Stimulated activated CD4-positive, alpha-beta T cell treated with anti-CD3 and anti-CD28 coated beads, Interleukin-12 subunit alpha, Interleukin-12 subunit beta, amount 100 ng/mL, for 4 hours (primary cell): Measurements from ENCODE around the gene NCAM1.

Experiments
- DNase-seq: peaks from one replicate; pipeline ENCODE4 v3.0.0-alpha.2; 2020

Gene NCAM1

DNA sequence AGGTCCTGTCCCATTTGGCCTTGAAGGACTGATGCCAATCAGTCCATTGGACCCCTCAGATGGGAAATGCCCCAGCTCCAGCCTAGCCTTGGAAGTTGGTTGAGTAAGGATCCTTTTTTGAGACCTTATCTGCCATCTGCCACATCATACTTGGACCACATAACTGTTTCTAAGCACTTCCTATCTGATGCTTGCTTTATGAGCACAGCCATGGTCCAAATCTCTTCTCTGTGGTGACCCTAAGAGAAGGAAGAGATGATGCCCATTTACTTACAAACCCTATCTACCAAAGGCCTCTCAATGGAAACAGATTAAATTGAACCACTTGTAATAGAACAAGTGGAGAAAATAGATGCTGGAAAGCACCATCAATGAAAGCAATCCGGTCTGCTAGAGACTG is 299.3 kb downstream of the NCAM1 start:
- DNase-seq = no peak

DNA sequence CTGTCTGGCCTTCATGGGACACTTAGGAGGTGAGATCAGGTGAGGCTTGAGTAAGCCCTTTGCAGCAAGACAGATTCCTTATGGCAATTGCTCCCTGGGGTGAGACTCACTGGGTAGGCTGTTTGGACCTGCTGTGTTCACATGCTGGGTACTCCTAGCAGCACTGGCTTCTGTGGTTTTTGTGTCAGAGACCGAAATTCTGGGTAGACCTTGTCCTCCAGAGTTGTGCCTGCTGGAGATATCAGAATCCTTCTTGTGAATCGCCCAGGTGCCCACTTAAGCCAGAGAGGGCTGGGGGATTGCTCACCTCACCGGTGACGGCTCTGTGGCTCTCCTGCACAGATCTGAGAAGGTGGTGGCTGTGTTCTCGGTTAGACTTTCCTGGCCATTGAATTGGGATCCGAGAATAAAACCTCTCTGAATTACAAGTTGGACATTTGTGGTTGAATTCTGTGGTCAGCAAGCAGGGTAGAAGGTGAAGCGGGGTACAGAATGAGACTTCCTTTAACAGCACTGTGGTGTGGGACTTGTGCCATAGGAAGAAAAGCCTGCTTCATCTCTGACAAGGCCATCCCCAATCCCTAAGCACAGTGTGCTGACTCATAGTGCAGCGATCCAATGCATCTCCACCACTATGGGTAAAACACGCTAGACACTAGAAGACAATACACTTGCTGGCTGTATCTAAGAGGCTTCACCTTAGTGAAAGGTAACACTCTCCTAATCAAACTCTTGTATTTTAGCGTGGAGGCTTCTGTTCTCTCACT is 300.7 kb downstream of the NCAM1 start:
- no peak for DNase-seq

DNA sequence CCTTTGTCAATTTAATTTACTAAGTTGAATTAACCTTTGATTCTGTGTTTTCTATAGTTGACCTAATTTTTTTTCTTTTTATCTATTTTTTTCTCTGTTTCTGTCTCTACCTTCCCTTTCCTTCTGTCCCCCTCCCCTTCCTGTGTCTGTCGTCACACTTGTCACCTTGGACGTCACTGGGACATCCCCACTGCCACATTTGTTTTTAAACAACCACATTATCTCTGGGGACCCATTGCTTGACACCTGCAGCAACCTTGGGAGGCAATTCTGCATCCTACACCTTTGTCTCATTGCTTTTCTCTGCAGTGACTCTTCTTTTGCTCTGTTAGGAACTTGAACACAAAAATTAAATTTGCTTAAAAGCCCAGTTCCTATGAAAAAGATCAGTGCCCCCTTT is 301.4 kb downstream of the NCAM1 start:
- no peak for DNase-seq

DNA sequence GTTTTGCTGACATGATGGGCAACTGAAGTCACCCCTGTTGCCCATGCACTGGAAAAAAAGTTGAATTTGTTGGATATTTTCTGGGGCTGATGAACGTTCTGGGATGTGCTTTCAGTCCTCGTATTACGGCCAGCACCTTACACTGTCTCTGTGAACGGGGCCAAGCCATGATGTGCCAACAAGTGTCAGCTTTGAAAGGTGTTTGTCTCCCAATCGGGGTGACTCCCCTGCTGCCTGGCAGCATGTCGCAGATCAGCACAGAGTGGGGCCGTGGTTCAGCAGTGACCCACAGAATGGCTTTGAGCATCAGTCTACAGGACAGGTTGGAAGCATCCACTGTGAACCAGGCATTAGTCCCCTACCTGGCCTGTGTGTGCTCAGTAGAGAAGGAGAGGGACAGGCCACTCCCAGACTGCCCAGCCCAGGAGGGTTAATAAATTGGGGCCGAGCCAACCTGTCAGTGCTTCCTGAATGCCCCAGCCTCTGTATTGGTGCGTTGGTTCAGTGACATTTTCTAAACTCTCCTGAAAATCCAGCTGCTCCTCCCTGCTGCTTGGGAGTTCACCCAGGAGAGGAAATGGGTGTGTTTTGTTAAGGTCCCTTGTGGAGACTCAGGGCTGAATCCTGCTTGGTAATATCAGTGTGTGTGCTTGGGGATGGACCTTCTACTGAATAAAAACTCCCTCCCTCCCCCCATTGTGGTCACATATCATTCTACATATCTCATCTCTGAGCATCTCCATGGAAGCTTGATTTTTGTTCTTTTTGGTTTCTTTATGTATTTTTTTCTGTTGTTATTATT is 302.4 kb downstream of the NCAM1 start:
- no peak for DNase-seq

DNA sequence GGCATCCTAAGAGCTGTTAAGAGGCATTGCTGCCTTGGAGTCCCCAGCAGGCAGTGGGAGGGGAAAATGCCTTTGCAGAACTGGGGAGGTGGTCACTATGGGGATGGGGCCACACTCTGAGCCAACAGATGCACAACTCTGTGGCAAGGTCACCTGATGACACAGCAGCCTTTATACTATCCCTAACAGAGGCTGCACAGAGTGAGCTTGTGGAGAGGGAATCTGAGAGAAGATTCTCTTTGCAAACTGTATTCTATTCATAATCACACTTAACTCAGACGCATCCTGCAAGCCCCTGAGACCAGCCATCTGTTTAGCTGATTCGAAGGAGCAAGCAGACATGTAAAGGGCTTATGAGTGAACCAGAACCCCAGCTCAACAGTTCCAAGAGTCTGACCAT is 304.1 kb downstream of the NCAM1 start:
- no peak for DNase-seq

DNA sequence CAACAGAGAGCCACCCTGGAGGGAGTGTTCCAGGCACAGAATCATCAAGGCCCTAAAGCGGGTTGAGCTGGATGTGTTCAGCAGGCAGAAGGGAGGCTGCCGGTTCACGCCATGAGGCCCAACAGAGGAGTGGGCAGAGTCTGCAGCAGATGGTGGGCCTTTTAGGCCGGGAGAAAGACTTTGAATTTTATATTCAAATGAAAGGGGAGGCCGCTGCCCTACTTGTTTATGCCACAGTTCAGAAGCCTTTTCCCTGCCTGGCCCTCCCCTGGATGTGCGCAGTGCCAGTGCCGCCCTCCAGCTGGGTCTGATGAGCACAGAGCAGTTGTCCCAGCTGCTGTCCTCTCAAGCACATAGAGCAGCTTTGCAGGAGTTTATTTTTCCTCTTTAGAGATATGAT is 306.3 kb downstream of the NCAM1 start:
- DNase-seq = no peak

DNA sequence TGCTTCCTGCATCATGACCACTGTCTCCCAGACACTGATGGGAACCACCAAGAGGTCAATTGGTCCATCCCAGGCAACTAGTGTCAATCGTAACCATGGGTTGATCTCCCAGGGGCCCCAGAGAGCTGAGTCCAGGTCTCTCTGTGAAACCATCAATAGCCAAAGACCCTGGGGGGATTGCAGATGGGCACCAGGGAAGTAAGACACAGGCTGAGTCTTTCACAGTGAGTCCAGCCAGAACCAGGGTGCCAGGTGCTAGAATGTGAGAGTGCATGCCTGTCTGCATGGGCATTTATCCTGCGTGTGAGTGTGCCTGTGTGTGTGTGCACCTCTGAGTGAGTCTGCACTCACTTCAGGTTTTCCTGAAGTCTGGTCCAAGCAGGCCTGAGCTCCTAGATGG is 307.9 kb downstream of the NCAM1 start:
- DNase-seq = no peak

DNA sequence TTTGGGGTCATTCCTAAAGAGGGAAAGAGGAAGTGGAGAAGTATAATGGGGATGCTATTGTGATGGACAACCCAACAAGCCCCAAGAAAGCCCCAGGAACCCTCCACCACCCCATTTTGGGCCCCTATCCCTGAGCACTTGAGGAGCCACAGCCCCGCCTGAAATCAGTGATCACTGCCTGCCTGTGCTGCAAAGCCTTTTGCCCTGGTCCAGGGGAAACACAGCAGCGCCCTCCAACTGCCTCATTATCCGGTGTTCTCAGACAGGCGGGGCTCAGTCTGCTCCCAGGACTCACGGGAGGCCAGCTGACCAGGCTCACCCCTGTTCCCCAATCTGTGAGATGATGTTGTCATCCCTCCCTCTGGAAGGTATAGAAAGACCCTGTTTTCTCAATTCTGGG is 308.4 kb downstream of the NCAM1 start:
- DNase-seq = no peak

DNA sequence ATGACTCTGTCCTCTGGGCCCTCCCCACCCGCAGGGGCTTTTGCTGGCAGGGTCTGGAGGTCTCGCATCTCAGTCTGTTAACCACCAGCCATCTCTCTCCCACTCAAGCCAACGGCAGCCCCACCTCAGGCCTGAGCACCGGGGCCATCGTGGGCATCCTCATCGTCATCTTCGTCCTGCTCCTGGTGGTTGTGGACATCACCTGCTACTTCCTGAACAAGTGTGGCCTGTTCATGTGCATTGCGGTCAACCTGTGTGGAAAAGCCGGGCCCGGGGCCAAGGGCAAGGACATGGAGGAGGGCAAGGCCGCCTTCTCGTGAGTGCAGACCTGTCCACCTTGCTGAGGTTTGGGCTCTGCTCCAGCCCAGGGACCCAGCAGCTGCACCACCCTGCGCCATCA is 308.9 kb downstream of the NCAM1 start:
- DNase-seq = no peak

DNA sequence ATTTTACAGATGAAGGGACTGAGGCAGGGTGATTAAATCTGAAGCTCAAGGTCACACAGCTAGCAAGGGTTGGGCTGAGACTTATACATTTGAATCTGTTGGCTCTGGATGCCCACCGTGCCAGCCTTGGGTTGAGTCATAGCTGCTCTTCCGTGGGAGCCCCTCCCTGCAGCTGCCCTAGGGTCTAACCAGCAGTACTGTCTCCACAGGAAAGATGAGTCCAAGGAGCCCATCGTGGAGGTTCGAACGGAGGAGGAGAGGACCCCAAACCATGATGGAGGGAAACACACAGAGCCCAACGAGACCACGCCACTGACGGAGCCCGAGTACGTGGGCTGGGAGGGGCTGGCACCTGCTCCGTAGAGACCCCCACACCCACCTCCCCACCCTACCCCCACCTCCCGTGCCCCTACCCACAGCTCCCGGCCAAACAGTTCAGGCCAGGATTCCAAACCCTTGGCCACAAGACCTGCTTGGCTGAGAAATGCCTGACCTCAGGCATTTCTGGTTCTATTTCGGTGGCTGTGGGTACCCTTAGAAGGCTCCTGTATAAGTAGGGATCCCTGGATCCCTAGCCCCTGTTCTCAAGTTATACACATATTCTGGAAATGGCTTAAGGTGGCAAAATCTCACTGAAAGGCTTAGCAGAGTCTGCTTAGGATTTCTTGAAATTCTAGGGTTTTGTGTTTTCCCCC is 310.5 kb downstream of the NCAM1 start:
- no peak for DNase-seq

DNA sequence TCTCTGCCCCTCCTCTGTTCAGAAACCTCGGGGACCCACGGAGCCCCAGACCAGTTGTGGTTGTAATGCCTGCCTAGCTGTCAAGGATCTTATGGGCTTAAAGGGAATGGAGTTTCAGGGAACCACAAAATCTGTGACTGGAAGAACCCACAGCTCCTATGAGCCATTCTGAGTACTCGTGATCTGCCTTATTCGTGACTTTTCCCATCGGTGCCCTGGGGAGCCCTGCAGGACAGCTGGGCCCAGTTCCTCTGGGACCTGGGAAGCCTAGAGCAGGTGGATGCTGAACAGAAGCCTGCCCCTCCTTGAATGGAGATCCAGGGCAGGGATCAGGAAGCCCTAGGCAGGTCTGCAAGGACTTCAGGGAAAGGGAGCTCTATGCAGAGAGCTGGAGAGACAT is 311.1 kb downstream of the NCAM1 start:
- DNase-seq = no peak

DNA sequence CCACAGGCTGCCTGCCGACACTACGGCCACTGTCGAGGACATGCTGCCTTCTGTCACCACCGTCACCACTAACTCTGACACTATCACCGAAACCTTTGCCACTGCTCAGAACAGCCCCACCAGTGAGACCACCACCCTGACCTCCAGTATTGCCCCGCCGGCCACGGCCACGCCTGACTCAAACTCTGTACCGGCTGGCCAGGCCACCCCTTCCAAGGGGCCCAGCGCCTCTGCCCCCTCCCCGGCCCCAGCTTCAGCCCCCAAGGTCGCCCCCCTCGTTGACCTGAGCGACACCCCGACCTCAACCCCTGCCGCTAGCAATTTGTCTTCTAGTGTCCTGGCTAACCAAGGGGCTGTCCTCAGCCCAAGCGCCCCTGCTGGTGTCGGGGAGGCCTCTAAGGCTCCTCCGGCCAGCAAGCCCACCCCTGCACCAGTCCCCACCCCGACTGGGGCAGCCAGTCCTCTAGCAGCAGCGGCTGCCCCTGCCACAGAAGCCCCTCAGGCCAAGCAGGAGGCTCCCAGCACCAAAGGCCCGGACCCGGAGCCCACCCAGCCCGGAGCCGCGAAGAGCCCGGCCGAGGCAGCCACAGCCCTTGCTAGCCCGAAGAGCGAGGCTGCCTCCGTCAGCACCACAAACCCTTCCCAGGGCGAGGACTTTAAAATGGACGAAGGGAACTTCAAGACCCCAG is 311.9 kb downstream of the NCAM1 start:
- no peak for DNase-seq

DNA sequence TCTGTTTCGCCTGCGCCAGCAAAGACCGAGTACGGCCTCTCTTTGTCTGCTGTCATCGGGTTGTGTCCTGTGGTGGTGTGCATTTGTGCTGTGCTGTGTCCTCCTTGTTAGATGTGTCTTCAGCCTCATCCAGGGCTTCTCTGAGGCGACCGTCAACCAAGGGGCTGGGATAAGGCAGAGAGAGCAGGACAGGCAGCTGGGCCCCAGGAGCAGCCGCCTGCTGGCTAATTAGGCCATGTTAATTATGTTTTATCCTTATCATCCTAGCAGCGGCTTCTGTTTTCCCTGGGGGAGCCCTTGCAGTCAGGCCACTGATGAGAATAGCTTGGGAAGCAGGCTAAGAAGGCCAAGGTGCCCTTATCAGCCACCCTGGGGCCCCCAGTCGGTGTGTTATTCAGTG is 312.5 kb downstream of the NCAM1 start:
- DNase-seq = no peak

DNA sequence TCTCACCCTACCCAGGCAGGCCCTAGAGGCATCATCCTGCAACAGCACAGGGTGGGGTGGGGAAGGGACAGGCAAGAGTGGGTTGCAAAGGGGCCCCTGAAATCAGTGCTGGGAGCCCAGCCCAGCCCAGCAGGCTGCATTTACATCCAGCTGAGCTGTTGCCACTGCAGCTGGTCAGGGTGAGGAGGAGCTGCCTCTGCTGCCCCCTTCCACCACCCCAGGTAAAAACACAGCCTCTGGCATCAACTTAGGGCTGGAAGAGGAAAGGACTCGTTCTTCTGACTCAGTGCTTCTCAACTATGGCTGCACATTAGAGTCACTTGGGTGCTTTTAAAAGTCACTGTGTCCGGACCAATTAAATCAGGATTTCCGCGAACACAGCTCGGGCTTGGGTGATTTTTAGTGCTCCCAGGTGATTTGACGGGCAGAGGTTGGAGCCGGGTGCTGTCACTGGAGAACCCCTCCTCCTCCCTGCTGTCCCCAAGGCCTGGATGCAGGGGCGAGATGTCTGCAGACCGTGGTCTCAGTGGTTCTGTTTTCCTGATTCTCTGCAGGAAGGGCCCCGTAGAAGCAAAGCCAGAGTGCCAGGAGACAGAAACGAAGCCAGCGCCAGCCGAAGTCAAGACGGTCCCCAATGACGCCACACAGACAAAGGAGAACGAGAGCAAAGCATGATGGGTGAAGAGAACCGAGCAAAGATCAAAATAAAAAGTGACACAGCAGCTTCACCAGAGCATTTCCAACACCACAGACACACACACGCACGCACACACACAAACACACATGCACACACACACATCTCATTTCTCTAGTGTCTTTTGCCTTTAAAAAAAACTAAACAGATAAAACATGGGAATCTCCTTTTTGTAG is 313.7 kb downstream of the NCAM1 start:
- DNase-seq = no peak

DNA sequence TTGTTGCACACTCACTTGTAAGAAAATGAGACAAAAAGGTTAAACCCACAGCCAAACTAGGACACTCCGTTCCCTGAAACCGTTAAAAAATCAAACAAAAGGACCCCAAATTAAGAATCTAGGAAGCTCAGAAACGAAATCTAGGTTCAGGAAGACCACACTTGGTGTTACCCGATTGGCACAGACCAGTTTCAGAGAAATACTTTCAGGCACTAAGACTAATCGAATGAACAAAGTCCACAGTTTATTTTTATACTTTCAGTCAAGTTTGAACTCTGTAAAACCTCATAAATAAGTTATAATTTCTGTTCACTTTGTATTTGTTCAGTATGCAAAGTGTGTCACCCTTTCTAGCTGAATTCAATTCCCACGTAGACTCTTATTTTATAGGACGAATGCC is 314.4 kb downstream of the NCAM1 start:
- DNase-seq = no peak

DNA sequence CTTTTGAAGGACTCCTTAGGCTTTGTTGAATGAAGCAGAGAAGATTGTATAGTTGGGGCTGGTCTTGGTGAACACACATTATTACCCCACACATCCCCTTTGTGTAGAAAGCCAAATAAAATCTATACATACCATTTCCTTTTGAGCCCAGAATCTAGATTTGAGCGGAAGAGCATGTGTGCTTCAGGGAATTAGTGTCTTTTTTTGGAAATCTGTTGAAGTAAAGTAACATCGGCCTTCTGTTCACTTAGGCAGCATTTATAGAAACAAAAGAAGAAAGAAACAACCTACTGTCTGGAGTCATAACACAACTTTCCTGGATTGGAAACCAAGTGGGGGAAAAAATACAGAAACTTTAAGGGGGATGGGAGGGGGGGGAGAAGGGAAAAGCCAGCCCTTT is 315.2 kb downstream of the NCAM1 start:
- DNase-seq = no peak

DNA sequence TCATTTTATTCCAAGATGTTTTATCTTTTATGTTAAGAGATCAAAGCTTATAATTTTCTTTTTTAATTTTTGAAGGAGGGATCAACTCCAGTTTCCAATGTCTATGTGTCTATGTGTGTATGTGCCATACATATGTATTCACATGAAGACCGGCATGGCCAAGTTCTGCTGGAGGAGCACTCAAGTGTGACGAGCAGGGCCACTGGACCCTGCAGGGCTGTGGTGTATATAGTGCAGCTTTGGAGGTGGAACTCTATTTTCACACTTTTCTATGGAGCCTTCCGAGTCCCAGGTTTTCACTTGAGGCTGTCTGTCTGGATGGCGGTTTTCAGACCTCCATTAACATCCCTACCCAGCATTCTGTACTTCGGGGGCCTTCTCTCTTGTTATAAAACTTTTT is 316.7 kb downstream of the NCAM1 start:
- DNase-seq = no peak

DNA sequence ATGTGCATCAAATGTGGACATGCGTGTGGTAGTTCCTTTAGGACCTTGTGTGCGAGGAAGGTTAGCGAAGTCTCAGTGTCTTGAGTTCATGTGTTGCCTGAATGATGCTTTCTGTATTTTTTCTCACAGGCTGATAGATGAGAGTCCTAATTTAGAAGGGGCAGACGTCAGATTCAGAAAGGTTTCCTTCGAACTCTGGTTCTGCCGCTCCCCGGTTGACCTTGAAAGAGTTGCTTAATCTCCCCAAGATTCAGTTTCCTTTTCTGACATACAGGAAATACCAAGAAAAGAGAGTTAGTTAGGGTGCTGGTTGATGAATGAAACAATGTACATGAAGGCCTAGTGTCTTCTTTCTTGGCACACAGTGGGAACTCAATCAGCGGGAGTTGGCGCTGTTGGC is 317.3 kb downstream of the NCAM1 start:
- DNase-seq = no peak

DNA sequence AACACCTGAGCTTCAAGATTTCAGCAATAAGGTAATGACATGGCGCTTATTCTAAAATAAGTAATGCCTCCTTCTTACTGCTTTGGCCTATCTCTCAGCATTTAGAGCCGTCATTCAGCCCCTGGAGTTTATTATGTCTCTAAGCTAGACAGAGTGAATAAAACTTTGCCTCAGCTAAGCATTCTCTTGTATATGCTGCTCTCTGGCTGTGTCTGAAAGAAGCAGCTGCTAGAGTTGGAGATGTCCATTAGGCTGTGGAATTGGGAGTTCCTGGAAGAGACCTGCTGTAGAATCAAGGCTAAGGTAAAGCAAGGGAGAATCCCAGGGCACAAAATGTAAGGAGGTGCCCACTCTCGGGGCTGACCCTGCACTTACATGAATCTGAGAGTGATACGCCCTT is 317.7 kb downstream of the NCAM1 start:
- no peak for DNase-seq

DNA sequence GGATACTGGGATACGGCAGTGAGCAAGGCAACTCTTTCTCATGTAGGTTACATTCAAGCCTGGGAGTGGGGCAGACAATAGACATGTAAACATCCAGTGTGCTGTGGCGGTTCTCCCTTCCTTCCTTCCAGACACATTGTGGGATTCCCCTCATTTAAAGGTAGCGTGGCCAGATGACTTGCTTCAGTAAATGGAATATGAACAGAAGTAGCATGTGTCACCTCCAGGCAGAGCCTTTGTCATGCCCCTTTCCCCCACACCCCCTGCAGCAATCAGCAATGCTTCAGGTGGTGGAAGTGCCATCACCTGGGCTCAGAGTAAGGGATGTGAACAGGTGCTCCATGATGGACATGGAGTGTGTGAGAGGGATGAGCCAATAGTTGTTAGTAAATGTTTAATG is 318.4 kb downstream of the NCAM1 start:
- DNase-seq = no peak

DNA sequence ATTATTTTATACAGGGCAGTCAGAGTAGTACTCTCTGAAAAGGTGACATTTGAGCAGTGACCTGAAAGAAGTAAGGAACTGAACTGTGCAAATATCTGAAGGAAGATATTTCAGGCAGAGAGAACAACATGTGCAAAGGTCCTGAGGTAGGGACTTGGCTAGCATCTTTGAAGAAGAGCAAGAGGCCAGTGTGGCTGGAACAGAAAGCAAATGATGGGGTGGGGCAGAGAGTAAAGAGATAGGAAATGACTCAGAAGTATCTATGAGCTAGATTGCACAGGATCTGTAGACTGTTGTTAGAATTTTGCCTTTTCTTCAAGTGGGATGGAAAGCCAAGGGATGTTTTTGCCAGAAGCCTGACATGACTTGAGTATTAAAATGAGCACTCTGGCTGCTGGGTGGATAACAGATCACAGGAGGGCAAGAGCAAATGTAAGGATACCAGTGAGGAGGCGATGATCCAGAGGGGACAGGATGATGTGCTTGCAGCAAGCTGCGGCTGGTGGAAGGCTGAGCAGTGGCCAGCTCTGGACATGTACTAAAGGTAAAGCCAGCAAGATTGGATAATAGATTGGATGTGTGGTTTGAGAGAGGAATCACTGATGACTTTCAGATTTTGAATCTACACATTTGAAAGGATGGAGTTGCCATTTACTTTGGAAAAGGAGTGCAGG is 320.0 kb downstream of the NCAM1 start:
- DNase-seq = no peak
